Sigmoid colon (tissue), 4 donors: ENCODE results near the gene KAT5.

Experiments used
- CTCF ChIP-seq, 4 experiments: fragments of 450-650 bp in 3 of 4; fragments of 200-600 bp in 1 of 4; IDR thresholded peaks; one replicate each; pipeline ENCODE4 v1.5.1; 2016 to 2019; ENCODE audit warnings: antibody characterized with exemption in 4 of 4, mild to moderate bottlenecking in 3 of 4, moderate library complexity in 2 of 4
- POLR2AphosphoS5 ChIP-seq, 4 donors: sonication (generic); formaldehyde crosslinking; IDR thresholded peaks; one replicate each; pipeline ENCODE4 v1.6.1; 2017; ENCODE audit warnings: antibody characterized with exemption in 4 of 4

- peak; percentile 85 to 91 (median 86) for TF ChIP-seq POLR2AphosphoS5 (IDR thresholded peaks at IDR 0.05)
- TF ChIP-seq CTCF (IDR thresholded peaks at IDR 0.05) = no peak
Measured at GRCh38 chr11:65662799-65663638, 49.0 kb upstream of the KAT5 start, which contains the start of gene RELA.
